ENCODE measurements around the gene VEGFA. TPM values are rescaled to one million over a fixed set of nuclear protein-coding genes. Genes with fewer than 3 reads are reported as not detected.

Gene VEGFA
- total RNA-seq, 1 experiment from 2014 or later, result 174 TPM

DNA sequence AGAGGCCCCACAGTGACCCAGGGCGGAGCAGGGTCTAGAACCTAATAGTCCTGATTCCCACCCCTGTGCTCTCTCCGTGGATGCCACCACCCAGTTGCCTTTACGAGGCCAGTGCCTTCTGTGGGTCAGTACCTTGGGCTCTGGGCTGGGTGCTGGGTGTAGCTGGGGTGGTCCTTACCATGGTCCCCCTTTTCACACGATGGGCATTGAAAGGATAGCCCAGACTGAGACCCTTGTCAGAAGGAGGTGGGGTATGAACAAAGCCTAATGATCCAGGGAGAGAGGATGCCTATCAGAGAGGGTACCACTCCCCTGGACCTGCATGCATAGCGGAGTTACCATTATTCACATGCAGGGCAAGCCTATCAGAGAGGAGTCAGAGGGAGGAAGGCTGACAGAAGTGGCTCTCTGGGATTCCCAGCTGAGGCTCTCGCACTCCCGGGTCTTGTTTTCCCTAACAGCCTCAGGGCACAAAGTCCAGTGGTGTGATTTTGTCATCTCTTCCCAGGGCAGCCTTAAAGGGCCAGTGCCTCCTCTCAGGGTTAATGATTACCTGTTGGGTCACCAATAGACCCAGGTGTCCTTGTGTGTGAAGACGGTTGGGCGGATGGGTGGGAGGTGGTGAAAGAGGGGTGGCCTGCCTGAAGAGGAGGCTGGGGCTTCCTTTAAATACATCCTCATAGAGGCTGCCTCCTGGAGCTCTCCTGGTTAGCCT, 36.2 kb downstream of the VEGFA start:
- Histone ChIP-seq H3K36me3 (ENCODE audit: control insufficient read depth, insufficient read depth, low read length) (no peaks in the 10 kb centered on the region), H3K9me3 (no peaks in the 10 kb centered on the region), H3K4me3 (ENCODE audit: low read depth, low read length) (peak overlapping the region; percentile 31), H3K27me3 (replicated peaks; ENCODE audit: control insufficient read depth, insufficient read depth, low read length) (no peaks in the 10 kb centered on the region), H3K4me1 (peaks cover 89% of the 10 kb centered on the region)
- Mint-ChIP-seq H3K4me3 (ENCODE audit: unreplicated experiment) (peak overlapping the region; percentile 64), H3K36me3 (ENCODE audit: insufficient read depth, unreplicated experiment) (peaks cover 5% of the 10 kb centered on the region), H3K27me3 (ENCODE audit: insufficient read depth, unreplicated experiment) (no peaks in the 10 kb centered on the region), H3K9me3 (ENCODE audit: unreplicated experiment) (no peaks in the 10 kb centered on the region), H3K4me1 (ENCODE audit: low read depth, unreplicated experiment) (peaks cover 81% of the 10 kb centered on the region), H3K27ac (ENCODE audit: unreplicated experiment) (peak overlapping the region; percentile 93)
- intact Hi-C loops (cut with micrococcal nuclease; ENCODE audit: unreplicated experiment), result loop anchor here (1.0 kb wide), 2 partner anchors 11 to 18 kb away; no protein-coding TSS in a partner anchor
- ChIA-PET CTCF (interaction anchor here (0.6 to 1.3 kb wide), 4 partner anchors 9 to 196 kb away, joined by 3 to 5 read pairs (median 4); partner anchors contain the start of gene VEGFA), POLR2A (interaction anchor here (0.6 kb wide), 1 partner anchor 35 kb away, joined by 3 read pairs; no protein-coding TSS in a partner anchor)
- TF ChIP-seq, protein P1, sequence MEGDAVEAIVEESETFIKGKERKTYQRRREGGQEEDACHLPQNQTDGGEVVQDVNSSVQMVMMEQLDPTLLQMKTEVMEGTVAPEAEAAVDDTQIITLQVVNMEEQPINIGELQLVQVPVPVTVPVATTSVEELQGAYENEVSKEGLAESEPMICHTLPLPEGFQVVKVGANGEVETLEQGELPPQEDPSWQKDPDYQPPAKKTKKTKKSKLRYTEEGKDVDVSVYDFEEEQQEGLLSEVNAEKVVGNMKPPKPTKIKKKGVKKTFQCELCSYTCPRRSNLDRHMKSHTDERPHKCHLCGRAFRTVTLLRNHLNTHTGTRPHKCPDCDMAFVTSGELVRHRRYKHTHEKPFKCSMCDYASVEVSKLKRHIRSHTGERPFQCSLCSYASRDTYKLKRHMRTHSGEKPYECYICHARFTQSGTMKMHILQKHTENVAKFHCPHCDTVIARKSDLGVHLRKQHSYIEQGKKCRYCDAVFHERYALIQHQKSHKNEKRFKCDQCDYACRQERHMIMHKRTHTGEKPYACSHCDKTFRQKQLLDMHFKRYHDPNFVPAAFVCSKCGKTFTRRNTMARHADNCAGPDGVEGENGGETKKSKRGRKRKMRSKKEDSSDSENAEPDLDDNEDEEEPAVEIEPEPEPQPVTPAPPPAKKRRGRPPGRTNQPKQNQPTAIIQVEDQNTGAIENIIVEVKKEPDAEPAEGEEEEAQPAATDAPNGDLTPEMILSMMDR (IDR thresholded peaks at IDR 0.05; ENCODE audit: insufficient read depth in 1 of 2, low read depth in 1 of 2, low read length in 1 of 2, severe bottlenecking in 1 of 2, unreplicated experiment in 1 of 2), result no peak
- DNase-seq, result peak; percentile 92 to 96
- no TSS peak for BruUV-seq (replicated peaks)

DNA sequence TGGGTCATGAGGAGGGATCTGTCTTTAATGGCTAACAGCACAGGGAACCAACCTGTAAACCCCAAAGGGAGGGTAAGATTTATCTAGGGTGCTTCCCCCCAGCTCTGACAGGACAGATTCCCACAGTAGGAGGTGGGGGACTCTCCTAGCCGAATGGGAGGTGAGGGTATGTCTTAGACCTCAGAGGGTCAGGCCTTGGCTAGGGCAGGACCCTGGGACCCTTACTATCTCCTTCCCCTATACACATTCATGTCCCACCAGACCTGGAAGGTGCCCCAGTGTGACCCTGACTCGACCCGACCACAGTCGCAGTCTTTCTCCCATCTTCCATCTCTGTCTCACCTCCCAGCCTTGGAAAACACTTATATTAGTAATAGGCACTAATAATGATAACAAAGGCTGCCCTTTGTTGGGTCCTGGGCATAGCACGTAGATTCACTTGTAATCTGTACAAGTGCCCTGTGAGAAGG, 36.8 kb downstream of the VEGFA start:
- H3K4me1 Mint-ChIP-seq (ENCODE audit: low read depth, unreplicated experiment), result peaks cover 77% of the 10 kb centered on the region
- TF ChIP-seq, protein P1 (IDR thresholded peaks at IDR 0.05; ENCODE audit: insufficient read depth in 1 of 2, low read depth in 1 of 2, low read length in 1 of 2, severe bottlenecking in 1 of 2, unreplicated experiment in 1 of 2), result no peak
- intact Hi-C loops (cut with micrococcal nuclease; ENCODE audit: unreplicated experiment), result loop anchor here (1.0 kb wide), 2 partner anchors 11 to 18 kb away; no protein-coding TSS in a partner anchor
- peaks cover 5% of the 10 kb centered on the region for H3K36me3 Mint-ChIP-seq (ENCODE audit: insufficient read depth, unreplicated experiment)
- H3K4me3 ChIP-seq (ENCODE audit: low read depth, low read length), result no peak overlapping the region
- ChIA-PET CTCF (interaction anchor here (0.6 to 1.8 kb wide), 7 partner anchors 10 to 195 kb away, joined by 3 to 5 read pairs (median 4); partner anchors contain the start of gene VEGFA), POLR2A (interaction anchor here (1.3 kb wide), 1 partner anchor 37 kb away, joined by 8 read pairs; the partner anchor contains the start of gene VEGFA)
- no peaks in the 10 kb centered on the region for H3K9me3 Mint-ChIP-seq (ENCODE audit: unreplicated experiment)
- H3K27me3 ChIP-seq (replicated peaks; ENCODE audit: control insufficient read depth, insufficient read depth, low read length), result no peaks in the 10 kb centered on the region
- peak overlapping the region; percentile 93 for H3K27ac Mint-ChIP-seq (ENCODE audit: unreplicated experiment)
- H3K9me3 ChIP-seq, result no peaks in the 10 kb centered on the region
- H3K36me3 ChIP-seq (ENCODE audit: control insufficient read depth, insufficient read depth, low read length), result no peaks in the 10 kb centered on the region
- H3K4me3 Mint-ChIP-seq (ENCODE audit: unreplicated experiment), result peak overlapping the region; percentile 64
- TSS peak; percentile 56 for BruUV-seq (replicated peaks)
- H3K27me3 Mint-ChIP-seq (ENCODE audit: insufficient read depth, unreplicated experiment), result no peaks in the 10 kb centered on the region
- peaks cover 83% of the 10 kb centered on the region for H3K4me1 ChIP-seq
- no peak for DNase-seq

DNA sequence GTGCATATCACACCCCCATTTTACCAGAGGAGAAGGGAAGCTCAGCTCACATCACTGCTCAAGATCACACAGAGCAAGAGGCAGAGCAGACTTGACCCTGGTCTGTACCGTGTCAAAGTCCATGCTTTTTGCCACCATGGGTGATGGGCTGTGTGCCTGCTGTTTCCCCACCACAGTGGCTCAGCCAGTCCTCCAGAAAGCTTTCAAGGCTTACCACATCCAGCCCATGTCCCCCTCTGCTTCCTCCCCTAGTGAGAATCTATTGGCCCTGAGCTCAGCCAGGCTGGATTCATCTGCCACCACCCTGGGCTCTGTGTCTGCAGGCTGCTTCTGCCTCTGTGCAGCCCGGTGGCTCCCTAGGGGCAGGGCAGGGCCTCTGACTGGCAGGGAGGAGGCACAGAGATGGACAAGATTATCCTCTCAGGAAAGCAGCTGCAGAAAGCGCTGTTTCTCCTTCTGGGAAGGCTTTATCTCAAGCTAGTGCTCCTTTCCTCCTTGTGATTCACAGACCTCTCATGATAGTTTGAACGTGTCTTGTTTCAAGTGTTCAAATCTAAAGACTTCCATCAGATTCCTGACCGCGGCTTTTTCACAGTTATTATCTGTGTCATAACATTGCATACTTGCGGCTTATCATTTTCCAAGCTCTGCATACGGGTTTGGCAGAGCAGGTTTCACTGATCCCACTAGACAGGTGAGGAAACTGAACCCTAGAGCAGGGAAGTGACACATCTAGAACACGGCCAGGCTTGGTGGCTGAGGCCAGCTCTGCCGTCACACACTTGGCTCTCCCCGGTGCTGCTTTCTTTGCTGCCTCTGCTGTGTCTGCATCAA, 37.4 kb downstream of the VEGFA start:
- peaks cover 78% of the 10 kb centered on the region for H3K4me1 ChIP-seq
- no TSS peak for BruUV-seq (replicated peaks)
- no peaks in the 10 kb centered on the region for H3K36me3 ChIP-seq (ENCODE audit: control insufficient read depth, insufficient read depth, low read length)
- intact Hi-C loops (cut with micrococcal nuclease; ENCODE audit: unreplicated experiment), result no loop called here
- Mint-ChIP-seq H3K4me3 (ENCODE audit: unreplicated experiment) (peak overlapping the region; percentile 64), H3K27me3 (ENCODE audit: insufficient read depth, unreplicated experiment) (no peaks in the 10 kb centered on the region), H3K27ac (ENCODE audit: unreplicated experiment) (peak overlapping the region; percentile 93), H3K4me1 (ENCODE audit: low read depth, unreplicated experiment) (peaks cover 70% of the 10 kb centered on the region), H3K36me3 (ENCODE audit: insufficient read depth, unreplicated experiment) (peaks cover 5% of the 10 kb centered on the region), H3K9me3 (ENCODE audit: unreplicated experiment) (no peaks in the 10 kb centered on the region)
- H3K4me3 ChIP-seq (ENCODE audit: low read depth, low read length), result no peak overlapping the region
- ChIA-PET POLR2A (interaction anchor here (0.6 to 1.3 kb wide), 2 partner anchors 32 to 37 kb away, joined by 3 to 8 read pairs; partner anchors contain the start of gene VEGFA), CTCF (interaction anchor here (0.9 to 1.8 kb wide), 5 partner anchors 10 to 146 kb away, joined by 3 to 4 read pairs (median 3); no protein-coding TSS in a partner anchor)
- H3K9me3 ChIP-seq, result no peaks in the 10 kb centered on the region
- TF ChIP-seq, protein P1 (IDR thresholded peaks at IDR 0.05; ENCODE audit: insufficient read depth in 1 of 2, low read depth in 1 of 2, low read length in 1 of 2, severe bottlenecking in 1 of 2, unreplicated experiment in 1 of 2), result no peak
- no peaks in the 10 kb centered on the region for H3K27me3 ChIP-seq (replicated peaks; ENCODE audit: control insufficient read depth, insufficient read depth, low read length)
- DNase-seq, result peak in 1 of 2 experiments; percentile 43

Data from Caco-2 (cell line).